GM12865 (cell line): ENCODE measurements around the gene KRTAP3-3.

Source experiments
- DNase-seq: peaks from one replicate; pipeline ENCODE4 v3.0.0; 2010; ENCODE audit warnings: low read depth
- H3K4me3 ChIP-seq: 2 replicates; pipeline ENCODE4 v1.5.1; 2011; ENCODE audit warnings: mild to moderate bottlenecking, low read depth, low read length, control low read depth
- TF ChIP-seq, protein P1 (sequence below): IDR thresholded peaks from 2 replicates; pipeline ENCODE4 v1.5.1; 2011; ENCODE audit warnings: low read length, control low read depth, low read depth, inconsistent platforms; ENCODE audit not compliant: insufficient read depth; ENCODE audit errors: missing control alignments

KRTAP3-3 gene

DNA sequence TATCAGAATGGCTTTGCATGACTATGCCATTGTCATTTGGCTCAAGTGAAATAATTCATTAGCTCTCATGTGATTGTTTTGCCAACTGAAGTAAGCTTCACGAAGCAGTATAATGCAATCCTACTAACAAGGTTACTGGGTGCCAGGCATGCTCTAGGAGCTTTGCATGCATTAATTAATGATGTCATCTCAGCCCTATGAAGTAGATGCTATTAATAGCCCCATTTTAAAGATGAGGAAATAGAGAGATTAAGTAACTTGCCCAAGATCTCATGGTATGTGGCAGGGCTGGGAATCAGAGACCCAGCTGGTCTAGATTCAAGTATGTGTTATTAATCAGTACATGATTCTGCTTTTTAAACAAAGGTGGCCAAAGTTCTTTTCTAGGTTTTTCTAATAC lies 41.3 kb downstream of the KRTAP3-3 start:
- DNase-seq = no peak
- TF ChIP-seq, protein P1, sequence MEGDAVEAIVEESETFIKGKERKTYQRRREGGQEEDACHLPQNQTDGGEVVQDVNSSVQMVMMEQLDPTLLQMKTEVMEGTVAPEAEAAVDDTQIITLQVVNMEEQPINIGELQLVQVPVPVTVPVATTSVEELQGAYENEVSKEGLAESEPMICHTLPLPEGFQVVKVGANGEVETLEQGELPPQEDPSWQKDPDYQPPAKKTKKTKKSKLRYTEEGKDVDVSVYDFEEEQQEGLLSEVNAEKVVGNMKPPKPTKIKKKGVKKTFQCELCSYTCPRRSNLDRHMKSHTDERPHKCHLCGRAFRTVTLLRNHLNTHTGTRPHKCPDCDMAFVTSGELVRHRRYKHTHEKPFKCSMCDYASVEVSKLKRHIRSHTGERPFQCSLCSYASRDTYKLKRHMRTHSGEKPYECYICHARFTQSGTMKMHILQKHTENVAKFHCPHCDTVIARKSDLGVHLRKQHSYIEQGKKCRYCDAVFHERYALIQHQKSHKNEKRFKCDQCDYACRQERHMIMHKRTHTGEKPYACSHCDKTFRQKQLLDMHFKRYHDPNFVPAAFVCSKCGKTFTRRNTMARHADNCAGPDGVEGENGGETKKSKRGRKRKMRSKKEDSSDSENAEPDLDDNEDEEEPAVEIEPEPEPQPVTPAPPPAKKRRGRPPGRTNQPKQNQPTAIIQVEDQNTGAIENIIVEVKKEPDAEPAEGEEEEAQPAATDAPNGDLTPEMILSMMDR = no peak
- no peak overlapping the region for H3K4me3 ChIP-seq

DNA sequence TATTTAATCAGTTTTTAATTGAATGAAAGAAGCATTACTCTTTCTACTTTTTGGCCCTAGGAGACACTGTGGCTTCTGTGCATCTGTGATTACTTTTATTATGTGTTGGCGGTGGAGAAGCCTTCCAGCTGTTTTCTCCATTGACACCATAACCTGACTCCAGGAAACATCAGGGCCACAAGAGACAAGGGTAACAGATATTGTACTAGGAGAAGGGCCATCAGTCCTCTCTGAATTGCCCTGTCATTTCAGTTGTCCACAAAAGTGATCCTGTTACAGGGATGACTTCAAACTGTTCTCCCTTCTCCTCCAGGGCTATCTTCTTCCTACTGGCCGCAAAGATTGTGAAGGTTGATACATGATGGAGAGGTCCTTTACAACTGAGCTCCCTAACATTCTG lies 41.8 kb downstream of the KRTAP3-3 start:
- no peak overlapping the region for H3K4me3 ChIP-seq
- DNase-seq = no peak
- TF ChIP-seq, protein P1 = no peak

DNA sequence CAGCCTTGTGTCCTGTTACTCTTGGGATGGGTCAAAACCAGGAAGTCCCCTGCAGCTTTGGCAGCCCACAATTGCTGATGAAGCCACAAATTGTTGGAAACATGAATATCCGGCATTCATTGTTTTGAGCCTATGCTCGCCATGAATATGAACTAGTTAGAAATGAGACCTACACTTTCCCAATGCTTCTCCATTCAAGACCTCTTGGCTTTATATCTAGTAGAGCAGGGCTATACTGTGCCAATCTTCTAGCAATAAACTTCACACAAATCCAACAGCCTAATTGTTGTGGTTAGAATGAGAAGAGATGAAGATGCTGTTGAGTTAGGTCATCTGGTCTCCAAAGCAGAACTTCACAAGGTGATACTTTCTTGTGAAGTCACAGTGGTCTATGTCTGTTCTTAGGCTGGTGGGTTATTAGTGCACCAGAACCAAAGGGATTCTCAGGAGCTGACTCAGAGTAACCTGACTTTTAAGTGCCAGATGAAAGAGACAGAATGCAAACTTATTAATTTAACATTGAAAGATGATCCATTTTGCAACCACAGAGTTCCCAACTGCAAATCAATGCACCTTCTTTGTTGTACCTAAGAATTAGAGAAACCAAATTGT lies 42.8 kb downstream of the KRTAP3-3 start:
- no peak overlapping the region for H3K4me3 ChIP-seq
- TF ChIP-seq, protein P1 = no peak
- DNase-seq = no peak

GRCh38 chr17:40950176-40950575 lies 43.8 kb downstream of the KRTAP3-3 start:
- DNase-seq = no peak
- TF ChIP-seq, protein P1 = no peak
- no peak overlapping the region for H3K4me3 ChIP-seq

GRCh38 chr17:40949418-40949817 lies 44.5 kb downstream of the KRTAP3-3 start:
- TF ChIP-seq, protein P1 = no peak
- no peak overlapping the region for H3K4me3 ChIP-seq
- DNase-seq = no peak

- no peak for DNase-seq
- TF ChIP-seq, protein P1 = no peak
- no peak overlapping the region for H3K4me3 ChIP-seq
These were observed 46.0 kb downstream of the KRTAP3-3 start for GRCh38 chr17:40947929-40948328.

DNA sequence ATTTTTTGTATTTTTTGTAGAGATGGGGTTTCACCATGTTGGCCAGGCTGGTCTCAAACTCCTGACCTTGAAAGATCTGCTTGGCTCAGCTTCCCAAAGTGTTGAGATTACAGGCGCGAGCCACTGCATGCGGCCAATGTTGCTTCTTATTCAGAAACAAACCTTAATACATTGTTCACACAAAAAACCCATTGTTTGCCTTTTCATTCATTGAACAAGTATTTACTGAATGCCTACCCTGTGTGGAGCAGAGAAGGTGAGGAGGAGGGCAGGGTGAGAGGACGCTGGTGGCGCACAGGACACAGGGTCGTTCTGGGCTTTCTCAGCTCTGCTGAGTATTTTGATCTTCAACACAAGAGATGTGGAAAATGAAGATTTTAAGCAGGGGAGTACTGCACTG lies 48.5 kb downstream of the KRTAP3-3 start:
- DNase-seq = no peak
- TF ChIP-seq, protein P1 = no peak
- H3K4me3 ChIP-seq = no peak overlapping the region
